Activated CD4-positive, alpha-beta T cell treated with anti-CD3 and anti-CD28 coated beads, Interleukin-2, amount 10 ng/mL, durations not matched to agents 7 days and 5 days (primary cell): ENCODE measurements around the gene SSBP3. TPM values are rescaled to one million over a fixed set of nuclear protein-coding genes. Genes with fewer than 3 reads are reported as not detected.
"Not testable (repeated sequence)": the region's sequence is repeated elsewhere in the genome, so short reads cannot be mapped to it uniquely, and the experiment has no call there.

ENCODE experiments used
- CTCF ChIA-PET: fragments of 350-600 bp; sonication (Branson Sonifier 250); formaldehyde crosslinking; loops from one replicate; lab custom pipeline; 2021; ENCODE audit warnings: antibody characterized with exemption; lab: Charles Lee
- POLR2A ChIA-PET: fragments of 350-600 bp; sonication (Branson Sonifier 250); formaldehyde crosslinking; loops from one replicate; lab custom pipeline; 2021; ENCODE audit warnings: antibody characterized with exemption; lab: Charles Lee
- DNase-seq: peaks from one replicate; pipeline ENCODE4 v3.0.0-alpha.2; 2020
- H3K27ac Mint-ChIP-seq: one replicate; pipeline ENCODE4 v1.8.0; 2021; ENCODE audit warnings: mild to moderate bottlenecking, moderate library complexity, mixed read lengths
- H3K27me3 Mint-ChIP-seq: one replicate; pipeline ENCODE4 v1.8.0; 2021; ENCODE audit warnings: mixed read lengths
- H3K36me3 Mint-ChIP-seq: one replicate; pipeline ENCODE4 v1.8.0; 2021; ENCODE audit warnings: low read depth, mixed read lengths
- H3K4me1 Mint-ChIP-seq: one replicate; pipeline ENCODE4 v1.8.0; 2021; ENCODE audit warnings: mixed read lengths
- H3K4me3 Mint-ChIP-seq: one replicate; pipeline ENCODE4 v1.8.0; 2021; ENCODE audit warnings: mild to moderate bottlenecking, moderate library complexity, mixed read lengths
- H3K9me3 Mint-ChIP-seq: one replicate; pipeline ENCODE4 v1.8.0; 2021; ENCODE audit warnings: mixed read lengths
- total RNA-seq, 2 experiments: library from RNA; stranded (reverse); gene quantifications; one replicate each; pipeline ENCODE4 v1.2.3, GENCODE V29; 2021

SSBP3 gene
- total RNA-seq, 2 experiments from 2014 or later, result 93.4 to 127 TPM

DNA sequence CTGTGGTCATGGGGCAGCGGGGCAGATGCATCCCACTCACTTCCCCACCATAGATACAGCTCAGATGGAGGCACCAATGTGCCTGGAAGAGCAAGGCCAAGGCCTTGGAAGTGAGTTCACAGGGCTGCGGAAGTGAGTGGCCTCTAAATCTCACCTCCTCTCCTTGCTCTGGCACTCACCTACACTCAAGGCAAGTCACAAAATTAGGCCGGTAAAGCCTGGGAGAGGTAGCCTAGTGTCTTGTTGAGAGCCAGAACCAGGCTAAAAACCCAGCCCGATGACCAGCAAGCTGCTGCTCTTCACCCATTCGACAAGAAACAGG is 57.5 kb downstream of the SSBP3 start:
- H3K27ac Mint-ChIP-seq, result no peak overlapping the region
- DNase-seq, result no peak
- H3K27me3 Mint-ChIP-seq, result no peaks in the 10 kb centered on the region
- no peaks in the 10 kb centered on the region for H3K9me3 Mint-ChIP-seq
- H3K4me1 Mint-ChIP-seq, result peaks cover 46% of the 10 kb centered on the region
- no peak overlapping the region for H3K4me3 Mint-ChIP-seq
- H3K36me3 Mint-ChIP-seq, result peaks cover 8% of the 10 kb centered on the region
- ChIA-PET POLR2A (no interaction called here), CTCF (interaction anchor here (1.6 kb wide), 1 partner anchor 86 kb away, joined by 3 read pairs; no protein-coding TSS in a partner anchor)

DNA sequence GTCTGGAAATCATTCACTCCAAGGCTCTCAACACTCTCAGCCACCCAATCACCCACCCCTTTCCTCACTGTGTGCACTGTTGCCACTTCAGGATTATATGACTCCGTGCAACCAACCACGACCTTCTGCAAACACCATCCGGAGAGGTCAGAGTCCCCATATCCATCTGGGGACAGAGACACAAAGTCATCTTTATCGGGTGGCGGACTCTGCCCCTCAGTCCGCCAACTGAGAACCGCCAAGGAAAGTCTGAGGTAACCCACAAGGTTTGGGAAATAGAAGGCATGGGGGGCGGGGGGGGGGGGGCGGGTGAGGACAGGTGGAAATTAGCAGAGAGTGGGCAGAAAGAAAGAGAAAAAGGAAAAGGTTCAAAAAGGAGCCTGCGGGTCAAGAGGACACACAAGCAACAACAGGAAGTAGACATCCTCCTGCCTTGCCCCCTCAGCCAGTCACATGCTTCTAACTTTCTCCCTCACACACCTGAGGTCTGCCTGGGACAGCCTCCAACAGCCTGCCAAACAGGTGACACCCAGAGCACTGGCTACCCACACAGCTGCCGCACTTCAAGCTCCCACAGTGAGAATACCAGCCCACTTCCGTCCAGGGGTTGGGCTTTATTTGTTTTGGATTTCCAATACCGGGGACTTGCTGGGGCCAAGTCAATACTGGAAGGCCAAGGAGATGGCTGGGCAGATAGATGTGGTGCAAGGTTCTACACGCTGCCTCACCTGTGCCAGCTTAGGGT is 58.1 kb downstream of the SSBP3 start:
- H3K9me3 Mint-ChIP-seq, result no peaks in the 10 kb centered on the region
- POLR2A ChIA-PET, result no interaction called here
- H3K4me3 Mint-ChIP-seq, result no peak overlapping the region
- peak overlapping the region; percentile 38 for H3K27ac Mint-ChIP-seq
- CTCF ChIA-PET, result interaction anchor here (1.6 kb wide), 1 partner anchor 86 kb away, joined by 3 read pairs; no protein-coding TSS in a partner anchor
- peaks cover 41% of the 10 kb centered on the region for H3K4me1 Mint-ChIP-seq
- H3K27me3 Mint-ChIP-seq, result no peaks in the 10 kb centered on the region
- DNase-seq, result no peak
- peaks cover 7% of the 10 kb centered on the region for H3K36me3 Mint-ChIP-seq

DNA sequence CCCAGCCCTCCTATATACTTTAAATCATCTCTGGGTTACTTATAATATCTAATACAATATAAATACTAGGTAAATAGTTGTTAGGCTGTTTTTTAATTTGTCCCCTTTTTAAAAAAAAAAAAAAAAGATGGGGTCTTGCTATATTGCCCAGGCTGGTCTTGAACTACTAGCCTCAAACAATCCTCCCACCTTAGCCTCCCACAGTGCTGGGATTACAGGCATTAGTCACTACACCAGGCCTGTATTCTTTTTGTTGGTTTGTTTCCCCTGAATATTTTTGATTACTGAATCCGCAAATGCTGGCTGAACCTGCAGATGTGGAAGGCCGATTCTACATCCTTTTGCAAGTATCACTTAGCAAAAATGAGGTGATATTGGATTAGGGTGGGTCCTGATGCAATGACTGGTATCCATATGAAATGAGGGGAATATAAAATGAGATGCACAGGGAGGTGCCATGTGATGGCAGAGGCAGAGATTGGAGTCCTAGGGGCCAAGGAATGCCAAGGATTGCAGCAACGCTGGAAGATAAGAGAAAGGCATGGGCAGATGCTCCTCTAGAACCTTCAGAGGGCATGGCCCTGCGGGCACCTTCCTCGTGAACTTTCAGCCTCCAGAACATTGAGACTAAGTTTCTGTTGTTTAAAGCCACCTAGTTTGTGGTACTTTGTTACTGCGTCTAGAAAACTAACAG is 58.8 kb downstream of the SSBP3 start:
- Mint-ChIP-seq H3K9me3 (no peaks in the 10 kb centered on the region), H3K27me3 (no peaks in the 10 kb centered on the region), H3K27ac (peak overlapping the region; percentile 38), H3K36me3 (peaks cover 7% of the 10 kb centered on the region), H3K4me3 (no peak overlapping the region), H3K4me1 (peaks cover 38% of the 10 kb centered on the region)
- ChIA-PET POLR2A (no interaction called here), CTCF (no interaction called here)
- no peak for DNase-seq

DNA sequence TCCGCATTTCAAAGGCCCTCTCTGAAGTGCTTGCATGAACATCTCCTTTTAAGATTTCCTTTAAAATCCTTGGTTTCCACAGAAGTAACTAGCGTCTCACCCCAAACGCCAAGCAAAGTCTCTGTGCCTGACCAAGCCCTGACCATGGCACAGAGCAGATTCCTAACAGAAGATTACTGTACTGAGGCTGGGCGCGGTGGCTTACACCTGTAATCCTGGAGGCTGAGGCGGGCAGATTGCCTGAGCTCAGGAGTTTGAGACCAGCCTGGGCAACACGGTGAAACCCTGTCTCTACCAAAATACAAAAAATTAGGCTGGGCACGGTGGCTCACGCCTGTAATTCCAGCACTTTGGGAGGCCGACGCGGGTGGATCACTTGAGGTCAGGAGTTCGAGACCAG is 60.6 kb downstream of the SSBP3 start:
- POLR2A ChIA-PET, H3K4me3 Mint-ChIP-seq, H3K9me3 Mint-ChIP-seq, CTCF ChIA-PET, H3K27ac Mint-ChIP-seq, H3K27me3 Mint-ChIP-seq, DNase-seq, H3K36me3 Mint-ChIP-seq: not testable (repeated sequence)
- peaks cover 30% of the 10 kb centered on the region for H3K4me1 Mint-ChIP-seq

DNA sequence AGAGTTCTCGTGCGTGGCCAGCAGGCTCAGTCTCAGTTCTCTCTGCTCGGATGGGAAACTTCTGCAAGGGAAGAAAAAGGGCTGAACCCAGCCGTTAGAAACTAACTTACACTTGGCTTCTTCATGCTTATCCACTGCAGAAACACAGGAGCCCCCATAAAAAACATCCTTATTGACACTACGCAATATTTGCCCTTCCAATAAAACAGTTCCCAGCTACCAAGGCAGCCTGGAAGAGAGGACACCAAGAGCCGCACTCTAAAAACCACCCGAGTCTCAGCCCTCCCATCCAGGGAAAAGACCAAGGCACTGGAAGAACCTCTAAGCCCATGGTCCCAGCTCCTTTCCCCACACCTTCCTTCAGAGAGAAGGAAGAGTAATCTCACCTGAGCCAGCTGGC is 61.1 kb downstream of the SSBP3 start:
- POLR2A ChIA-PET, result no interaction called here
- H3K4me1 Mint-ChIP-seq, result peaks cover 26% of the 10 kb centered on the region
- no peak overlapping the region for H3K27ac Mint-ChIP-seq

DNA sequence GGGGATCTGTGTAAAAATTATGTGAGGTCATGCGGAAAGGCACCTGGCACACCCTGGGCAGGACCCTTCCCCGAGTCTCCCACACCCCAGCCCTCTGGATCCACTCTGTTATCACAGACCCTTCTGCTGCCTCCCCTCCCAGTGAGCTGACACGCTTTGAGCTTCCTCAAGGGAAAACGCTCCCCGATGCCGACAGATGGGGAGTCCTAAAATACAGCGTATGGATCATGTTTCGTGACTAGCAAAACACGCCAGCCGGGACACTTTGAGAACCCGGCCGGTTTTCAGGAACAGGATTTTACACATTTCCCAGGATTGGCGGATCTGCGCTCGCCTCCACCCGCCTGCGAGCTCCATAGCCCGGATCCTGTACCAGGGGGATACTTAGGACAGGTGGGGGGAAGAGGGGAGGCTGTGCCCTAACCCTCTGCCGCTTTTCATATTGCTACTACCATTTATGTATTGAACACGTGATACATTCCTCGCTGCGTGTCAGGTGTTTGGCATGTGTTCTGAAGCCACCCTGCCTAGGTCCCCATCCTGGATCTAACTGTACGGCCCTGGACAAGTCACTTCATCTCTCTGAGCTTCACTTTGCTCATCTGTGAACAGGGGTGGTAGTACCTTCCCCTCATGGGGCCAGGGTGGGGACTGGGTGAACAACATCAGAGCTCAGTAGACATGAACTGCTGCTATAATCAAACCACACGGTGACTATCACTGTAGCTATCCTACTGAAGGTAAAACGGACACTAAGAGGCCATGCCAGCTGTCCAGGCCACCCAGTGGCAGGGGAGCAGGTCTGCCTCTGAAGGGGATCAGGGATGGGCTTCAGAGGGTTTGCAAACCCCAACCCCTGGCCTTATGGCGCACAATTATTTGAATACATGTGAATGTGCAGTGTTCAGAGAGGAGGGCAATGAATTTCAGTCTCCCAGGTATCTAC is 63.2 kb downstream of the SSBP3 start:
- no peak for DNase-seq
- ChIA-PET POLR2A (no interaction called here), CTCF (interaction anchor here (1.1 to 1.4 kb wide), 3 partner anchors 13 to 146 kb away, joined by 3 read pairs; no protein-coding TSS in a partner anchor)
- Mint-ChIP-seq H3K4me1 (peaks cover 20% of the 10 kb centered on the region), H3K9me3 (no peaks in the 10 kb centered on the region), H3K36me3 (peaks cover 9% of the 10 kb centered on the region), H3K27ac (no peak overlapping the region), H3K4me3 (no peak overlapping the region), H3K27me3 (no peaks in the 10 kb centered on the region)

More for the DNA sequence above, 61.1 kb downstream of the SSBP3 start:
- no peak for DNase-seq
- Mint-ChIP-seq H3K9me3 (no peaks in the 10 kb centered on the region), H3K36me3 (peaks cover 7% of the 10 kb centered on the region), H3K27me3 (no peaks in the 10 kb centered on the region), H3K4me3 (no peak overlapping the region)
- CTCF ChIA-PET, result no interaction called here

DNA sequence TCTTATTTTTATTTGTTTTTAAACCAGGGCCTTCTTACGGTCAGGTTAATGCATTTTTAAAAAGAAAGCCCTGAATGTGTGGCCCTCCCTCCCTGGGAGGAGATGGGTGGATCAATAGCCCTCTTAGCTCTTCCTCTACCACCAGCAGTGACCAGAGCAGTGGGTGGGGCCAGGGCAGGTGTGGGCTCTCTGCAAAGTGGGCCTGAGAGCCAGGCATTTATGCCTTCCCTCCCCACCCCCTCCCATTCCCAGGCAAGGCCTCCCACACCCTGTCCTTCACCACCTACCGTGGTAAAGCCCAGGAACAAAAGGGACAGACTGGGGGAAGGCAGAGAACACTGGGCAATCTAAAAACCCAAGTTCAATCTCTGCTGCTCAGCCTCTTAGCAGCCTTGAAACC is 63.9 kb downstream of the SSBP3 start:
- Mint-ChIP-seq H3K4me3 (no peak overlapping the region), H3K36me3 (peaks cover 7% of the 10 kb centered on the region), H3K9me3 (no peaks in the 10 kb centered on the region), H3K27ac (no peak overlapping the region), H3K27me3 (no peaks in the 10 kb centered on the region), H3K4me1 (peaks cover 16% of the 10 kb centered on the region)
- POLR2A ChIA-PET, result no interaction called here
- DNase-seq, result no peak
- CTCF ChIA-PET, result interaction anchor here (1.1 to 1.4 kb wide), 3 partner anchors 14 to 147 kb away, joined by 3 read pairs; no protein-coding TSS in a partner anchor

DNA sequence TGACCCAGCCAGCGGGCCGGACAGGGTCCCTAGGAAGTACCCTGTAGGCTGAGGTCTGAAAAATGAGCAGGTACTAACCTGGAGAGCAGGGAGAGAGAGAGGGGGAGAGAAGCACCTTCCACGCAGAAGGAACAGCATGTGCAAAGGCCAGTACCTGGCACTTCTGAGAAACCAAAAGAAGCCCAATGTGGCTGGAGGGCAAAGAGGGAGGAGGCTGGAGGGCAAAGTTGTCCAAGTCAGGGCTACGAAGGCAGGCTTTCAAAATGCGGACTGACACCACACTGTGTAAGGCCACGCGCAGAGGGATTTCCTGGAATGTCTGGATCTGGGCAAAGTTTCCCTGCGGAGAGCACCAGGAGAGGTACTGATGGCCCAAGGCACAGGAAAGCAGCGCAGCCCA is 64.4 kb downstream of the SSBP3 start:
- peaks cover 19% of the 10 kb centered on the region for H3K4me1 Mint-ChIP-seq
- H3K27ac Mint-ChIP-seq, result no peak overlapping the region
- POLR2A ChIA-PET, result no interaction called here
- no peaks in the 10 kb centered on the region for H3K27me3 Mint-ChIP-seq
- H3K36me3 Mint-ChIP-seq, result peaks cover 8% of the 10 kb centered on the region
- CTCF ChIA-PET, result no interaction called here
- DNase-seq, result no peak
- H3K4me3 Mint-ChIP-seq, result no peak overlapping the region
- no peaks in the 10 kb centered on the region for H3K9me3 Mint-ChIP-seq

DNA sequence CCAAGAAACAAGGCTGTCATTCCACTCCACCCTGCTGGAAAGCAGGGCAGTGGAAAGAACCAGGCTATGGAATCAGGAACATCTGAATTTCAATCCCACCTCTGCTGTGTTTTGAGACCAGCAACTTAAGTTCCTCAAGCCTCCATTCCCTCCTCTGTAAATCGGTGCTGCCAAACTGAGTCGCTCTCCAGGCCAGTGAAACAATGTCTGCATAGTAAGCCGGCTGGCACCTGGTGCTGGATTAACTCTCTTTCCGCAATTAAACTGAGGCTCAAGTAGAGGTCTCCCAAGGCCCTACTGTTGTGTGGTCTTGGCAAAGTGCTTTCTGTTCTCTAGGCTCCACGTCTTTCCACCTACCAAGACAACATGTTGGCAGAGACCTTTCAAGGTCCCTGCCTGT is 65.3 kb downstream of the SSBP3 start:
- Mint-ChIP-seq H3K4me3 (no peak overlapping the region), H3K27me3 (no peaks in the 10 kb centered on the region), H3K27ac (no peak overlapping the region), H3K36me3 (peaks cover 11% of the 10 kb centered on the region), H3K9me3 (no peaks in the 10 kb centered on the region), H3K4me1 (peaks cover 25% of the 10 kb centered on the region)
- POLR2A ChIA-PET, result no interaction called here
- DNase-seq, result no peak
- CTCF ChIA-PET, result no interaction called here

DNA sequence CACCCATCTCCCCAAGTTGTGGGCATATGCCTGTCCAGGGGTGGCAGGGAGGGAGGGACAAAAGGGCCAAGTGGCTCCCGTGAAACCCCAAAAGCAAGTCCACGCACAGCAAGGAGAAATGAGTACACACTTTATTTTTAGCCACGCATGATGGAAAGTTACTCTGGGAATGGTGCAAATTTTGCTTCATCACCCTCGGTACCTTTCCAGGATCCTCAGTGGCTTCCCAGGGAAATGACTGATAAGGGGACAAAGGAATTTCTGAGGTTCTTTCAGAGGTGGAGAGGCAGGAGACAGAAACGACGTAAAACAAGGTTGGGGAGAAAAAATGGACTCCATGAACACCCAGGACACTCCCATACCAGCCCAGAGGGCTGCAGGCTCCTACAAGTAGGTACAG is 65.8 kb downstream of the SSBP3 start:
- Mint-ChIP-seq H3K9me3 (no peaks in the 10 kb centered on the region), H3K4me1 (peaks cover 25% of the 10 kb centered on the region), H3K4me3 (no peak overlapping the region), H3K27me3 (no peaks in the 10 kb centered on the region), H3K36me3 (peaks cover 14% of the 10 kb centered on the region), H3K27ac (no peak overlapping the region)
- CTCF ChIA-PET, result no interaction called here
- DNase-seq, result no peak
- POLR2A ChIA-PET, result no interaction called here

DNA sequence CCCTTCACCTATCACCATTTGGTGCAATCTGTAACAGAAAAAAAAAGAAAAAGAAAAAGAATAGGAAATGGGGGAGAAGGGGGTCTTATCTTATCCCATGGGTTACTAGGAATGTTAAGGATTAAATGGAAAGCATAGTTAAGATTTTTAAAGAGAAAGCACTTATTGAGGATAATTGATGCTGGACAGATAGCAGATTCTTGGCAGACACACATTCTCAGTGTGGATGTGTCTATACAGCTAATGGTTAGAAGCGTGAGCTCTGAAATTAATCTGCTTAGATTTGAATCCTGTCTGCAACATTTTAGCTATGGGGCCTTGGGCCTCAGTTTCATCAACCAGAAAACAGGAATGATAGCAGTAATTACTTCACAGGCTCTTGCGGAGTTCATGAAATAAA is 67.1 kb downstream of the SSBP3 start:
- Mint-ChIP-seq H3K4me3 (no peak overlapping the region), H3K36me3 (peaks cover 9% of the 10 kb centered on the region), H3K27me3 (no peaks in the 10 kb centered on the region), H3K4me1 (peaks cover 24% of the 10 kb centered on the region), H3K27ac (no peak overlapping the region), H3K9me3 (no peaks in the 10 kb centered on the region)
- CTCF ChIA-PET, result no interaction called here
- DNase-seq, result no peak
- POLR2A ChIA-PET, result no interaction called here

DNA sequence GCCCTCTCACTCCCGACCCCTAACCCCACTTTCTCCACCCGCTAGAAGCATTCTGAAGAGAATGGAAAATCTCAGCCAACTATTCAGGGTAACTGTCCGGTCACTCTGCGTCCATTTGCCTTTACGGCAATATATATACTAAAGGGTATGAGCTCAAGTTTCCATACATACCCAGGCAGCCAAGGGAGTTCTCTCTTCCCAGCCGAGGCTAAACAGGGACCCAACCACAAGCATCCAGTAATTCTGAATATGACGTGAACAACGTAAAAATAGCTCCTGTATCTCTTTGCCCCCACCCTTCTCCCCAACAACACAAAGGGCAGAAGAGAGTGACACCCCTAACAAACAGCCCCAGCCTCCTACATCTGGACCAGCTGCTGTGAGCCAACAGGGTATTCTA is 67.7 kb downstream of the SSBP3 start:
- Mint-ChIP-seq H3K36me3 (peaks cover 9% of the 10 kb centered on the region), H3K27ac (no peak overlapping the region), H3K27me3 (no peaks in the 10 kb centered on the region), H3K4me3 (no peak overlapping the region), H3K9me3 (no peaks in the 10 kb centered on the region), H3K4me1 (peaks cover 24% of the 10 kb centered on the region)
- CTCF ChIA-PET, result no interaction called here
- POLR2A ChIA-PET, result no interaction called here
- no peak for DNase-seq

DNA sequence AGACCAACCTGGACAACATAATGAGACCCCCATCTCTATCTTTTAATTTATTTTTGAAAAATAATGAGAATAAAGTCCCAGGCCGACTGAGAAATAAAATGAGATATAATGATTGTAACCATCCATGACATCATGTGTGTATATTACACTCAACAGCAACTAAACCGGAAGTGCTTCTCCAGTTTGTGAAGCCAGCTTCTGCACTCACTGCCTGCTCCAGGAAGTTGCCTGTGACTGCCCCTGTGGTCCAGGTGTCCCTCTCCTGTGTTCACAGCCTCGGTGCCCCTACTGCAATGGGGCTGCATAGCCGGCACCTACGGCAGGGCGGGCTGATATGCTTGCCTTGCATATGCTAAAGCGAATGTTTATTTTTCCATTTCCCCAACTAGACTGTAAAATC is 68.3 kb downstream of the SSBP3 start:
- Mint-ChIP-seq H3K4me3 (no peak overlapping the region), H3K9me3 (no peaks in the 10 kb centered on the region), H3K27ac (peak overlapping the region; percentile 73), H3K36me3 (peaks cover 9% of the 10 kb centered on the region), H3K4me1 (peaks cover 24% of the 10 kb centered on the region), H3K27me3 (no peaks in the 10 kb centered on the region)
- POLR2A ChIA-PET, result no interaction called here
- DNase-seq, result peak; percentile 34
- CTCF ChIA-PET, result no interaction called here
